ENCODE measurements around the gene WDR41.
"Not testable (repeated sequence)": the region's sequence is repeated elsewhere in the genome, so short reads cannot be mapped to it uniquely, and the experiment has no call there.

Gene WDR41

GRCh38 chr5:77491783-77492652, at the start of gene WDR41:
Gene WDR41, minus strand, starts transcription at chr5:77492316. Its CDS starts 96 bp downstream, at chr5:77492220.
- DNase-seq (ENCODE audit: low spot score): peak; percentile 93
- FAIRE-seq: peak; percentile 90

- no peak for DNase-seq (ENCODE audit: low spot score)
- FAIRE-seq: no peak
Observed at GRCh38 chr5:77531297-77531696, 39.2 kb upstream of the WDR41 start.

- FAIRE-seq: no peak
- no peak for DNase-seq (ENCODE audit: low spot score)
Observed at GRCh38 chr5:77518304-77518703, 26.2 kb upstream of the WDR41 start.

GRCh38 chr5:77514457-77514856, 22.3 kb upstream of the WDR41 start:
- FAIRE-seq: peak; percentile 20

GRCh38 chr5:77513321-77513720, 21.2 kb upstream of the WDR41 start:
- FAIRE-seq: no peak
- DNase-seq (ENCODE audit: low spot score): no peak

More at GRCh38 chr5:77514457-77514856, 22.3 kb upstream of the WDR41 start:
- no peak for DNase-seq (ENCODE audit: low spot score)

- FAIRE-seq; DNase-seq (ENCODE audit: low spot score): not testable (repeated sequence)
Observed at GRCh38 chr5:77501132-77501531, 9.0 kb upstream of the WDR41 start.

GRCh38 chr5:77499973-77500372, 7.9 kb upstream of the WDR41 start:
- FAIRE-seq (no peak), DNase-seq (ENCODE audit: low spot score) (no peak)

- DNase-seq (ENCODE audit: low spot score): no peak
- FAIRE-seq: no peak
Observed at GRCh38 chr5:77499441-77499840, 7.3 kb upstream of the WDR41 start.

GRCh38 chr5:77498952-77499351, 6.8 kb upstream of the WDR41 start:
- no peak for FAIRE-seq
- DNase-seq (ENCODE audit: low spot score): no peak

GRCh38 chr5:77494935-77495334, 2.8 kb upstream of the WDR41 start:
- no peak for DNase-seq (ENCODE audit: low spot score)
- no peak for FAIRE-seq

- DNase-seq (ENCODE audit: low spot score) (no peak), FAIRE-seq (no peak)
Observed at GRCh38 chr5:77492653-77493000, 511 bp upstream of the WDR41 start.

GRCh38 chr5:77490741-77491344, 1.3 kb downstream of the WDR41 start:
- not testable (repeated sequence) for FAIRE-seq; DNase-seq (ENCODE audit: low spot score)

GRCh38 chr5:77486344-77486962, 5.7 kb downstream of the WDR41 start:
- DNase-seq (ENCODE audit: low spot score) (no peak), FAIRE-seq (no peak)

GRCh38 chr5:77483682-77484081, 8.4 kb downstream of the WDR41 start:
- no peak for FAIRE-seq
- DNase-seq (ENCODE audit: low spot score): no peak

GRCh38 chr5:77475041-77475440, 17.1 kb downstream of the WDR41 start:
- FAIRE-seq: not testable (repeated sequence)

GRCh38 chr5:77468875-77469274, 23.2 kb downstream of the WDR41 start:
- not testable (repeated sequence) for FAIRE-seq; DNase-seq (ENCODE audit: low spot score)

More at GRCh38 chr5:77475041-77475440, 17.1 kb downstream of the WDR41 start:
- not testable (repeated sequence) for DNase-seq (ENCODE audit: low spot score)

GRCh38 chr5:77463905-77464304, 28.2 kb downstream of the WDR41 start:
- no peak for FAIRE-seq

GRCh38 chr5:77461287-77461686, 30.8 kb downstream of the WDR41 start:
- DNase-seq (ENCODE audit: low spot score) (no peak), FAIRE-seq (no peak)

More at GRCh38 chr5:77463905-77464304, 28.2 kb downstream of the WDR41 start:
- no peak for DNase-seq (ENCODE audit: low spot score)

- no peak for FAIRE-seq
Observed at GRCh38 chr5:77454123-77454522, 38.0 kb downstream of the WDR41 start.

GRCh38 chr5:77452351-77452750, 39.8 kb downstream of the WDR41 start:
- FAIRE-seq (no peak), DNase-seq (ENCODE audit: low spot score) (no peak)

More at GRCh38 chr5:77454123-77454522, 38.0 kb downstream of the WDR41 start:
- no peak for DNase-seq (ENCODE audit: low spot score)

- DNase-seq (ENCODE audit: low spot score) (no peak), FAIRE-seq (no peak)
Observed at GRCh38 chr5:77449981-77450380, 42.1 kb downstream of the WDR41 start.

- FAIRE-seq: no peak
- no peak for DNase-seq (ENCODE audit: low spot score)
Observed at GRCh38 chr5:77449277-77449676, 42.8 kb downstream of the WDR41 start.
